NCI-H1694 (cell line): ENCODE measurements around the gene LYL1.

Experiments
- DNase-seq: peaks from one replicate; lab custom pipeline; 2025; lab: John Stamatoyannopoulos, UW

Gene LYL1

GRCh38 chr19:13104848-13105711 lies 2.4 kb upstream of the LYL1 start:
- no peak for DNase-seq

- DNase-seq, result no peak
Observed at GRCh38 chr19:13104360-13104847, 1.7 kb upstream of the LYL1 start.

- no peak for DNase-seq
Observed at GRCh38 chr19:13103581-13104359, 1.1 kb upstream of the LYL1 start.

GRCh38 chr19:13102416-13102665 lies 317 bp downstream of the LYL1 start:
- DNase-seq, result no peak

- DNase-seq, result no peak
Observed at GRCh38 chr19:13101590-13102415, 855 bp downstream of the LYL1 start.

GRCh38 chr19:13100841-13101589 lies 1.6 kb downstream of the LYL1 start:
- DNase-seq, result no peak

GRCh38 chr19:13100031-13100588 lies 2.5 kb downstream of the LYL1 start:
- no peak for DNase-seq

- DNase-seq, result no peak
Observed at GRCh38 chr19:13099073-13099999, 3.3 kb downstream of the LYL1 start.

- no peak for DNase-seq
Observed at GRCh38 chr19:13098277-13099072, 4.2 kb downstream of the LYL1 start.

GRCh38 chr19:13097463-13098258 lies 5.0 kb downstream of the LYL1 start:
- DNase-seq, result no peak

- DNase-seq, result no peak
Observed at GRCh38 chr19:13097033-13097462, 5.6 kb downstream of the LYL1 start.

GRCh38 chr19:13095934-13096927 lies 6.4 kb downstream of the LYL1 start:
- no peak for DNase-seq

GRCh38 chr19:13095393-13095784 lies 7.3 kb downstream of the LYL1 start:
- no peak for DNase-seq

GRCh38 chr19:13094771-13095392 lies 7.8 kb downstream of the LYL1 start:
- DNase-seq, result no peak

- DNase-seq, result no peak
Observed at GRCh38 chr19:13094106-13094504, 8.6 kb downstream of the LYL1 start.

GRCh38 chr19:13093407-13094105 lies 9.1 kb downstream of the LYL1 start:
- DNase-seq, result peak; percentile 84
